Endodermal cell (in vitro differentiated cells): ENCODE results near the gene VWA8. TPM values are rescaled to one million over a fixed set of nuclear protein-coding genes. Genes with fewer than 3 reads are reported as not detected.

ENCODE experiments used
- DNase-seq: peaks from one replicate; pipeline ENCODE4 v3.0.0-alpha.2; 2017
- H3K27ac ChIP-seq: 2 replicates; pipeline ENCODE4 v1.5.1; 2013; ENCODE audit warnings: mild to moderate bottlenecking, low read depth, low read length, moderate library complexity
- H3K27me3 ChIP-seq: 2 replicates; pipeline ENCODE4 v1.6.1; 2013; ENCODE audit warnings: mild to moderate bottlenecking, low read length, moderate library complexity; ENCODE audit not compliant: insufficient read depth, control insufficient read depth, poor library complexity, severe bottlenecking
- H3K36me3 ChIP-seq: 2 replicates; pipeline ENCODE4 v1.7.0; 2013; ENCODE audit warnings: mild to moderate bottlenecking, low read length, moderate library complexity; ENCODE audit not compliant: control insufficient read depth, insufficient read depth
- H3K4me1 ChIP-seq: one replicate; pipeline ENCODE4 v1.7.0; 2013; ENCODE audit warnings: low read length; ENCODE audit not compliant: control insufficient read depth, insufficient read depth
- H3K4me3 ChIP-seq: 2 replicates; pipeline ENCODE4 v1.5.1; 2013; ENCODE audit warnings: mild to moderate bottlenecking, low read length, moderate library complexity
- H3K9ac ChIP-seq: 2 replicates; pipeline ENCODE4 v1.6.1; 2013; ENCODE audit warnings: mild to moderate bottlenecking, low read length, moderate library complexity; ENCODE audit not compliant: poor library complexity, severe bottlenecking; ENCODE audit errors: extremely low read depth
- H3K9me3 ChIP-seq: 2 replicates; pipeline ENCODE4 v1.6.1; 2013; ENCODE audit warnings: mild to moderate bottlenecking, low read length, moderate library complexity; ENCODE audit not compliant: control insufficient read depth
- H3K27ac Mint-ChIP-seq: 2 replicates; pipeline ENCODE4 v1.8.0; 2020; ENCODE audit warnings: mixed read lengths
- H3K27me3 Mint-ChIP-seq: 2 replicates; pipeline ENCODE4 v1.8.0; 2021; ENCODE audit warnings: mild to moderate bottlenecking, mixed read lengths; ENCODE audit not compliant: insufficient read depth
- H3K36me3 Mint-ChIP-seq: 2 replicates; pipeline ENCODE4 v1.8.0; 2020; ENCODE audit warnings: low read depth, mixed read lengths
- H3K4me1 Mint-ChIP-seq: 2 replicates; pipeline ENCODE4 v1.8.0; 2020; ENCODE audit warnings: mixed read lengths
- H3K4me3 Mint-ChIP-seq: 2 replicates; pipeline ENCODE4 v1.8.0; 2020; ENCODE audit warnings: mild to moderate bottlenecking, moderate library complexity, mixed read lengths
- H3K9me3 Mint-ChIP-seq: 2 replicates; pipeline ENCODE4 v1.8.0; 2020; ENCODE audit warnings: mild to moderate bottlenecking, mixed read lengths
- WGBS, 2 experiments: methylation state at CpG; one replicate each; pipeline versions ENCODE4 v1.1.5 to v1.1.7; 2013; ENCODE audit warnings: missing lambda C conversion rate in 2 of 2, mixed read lengths in 1 of 2; ENCODE audit not compliant: insufficient coverage in 1 of 2, insufficient read length in 1 of 2; 5-methylcytosine and 5-hydroxymethylcytosine counted together
- total RNA-seq, 2 donors: library from RNA; stranded (reverse); fragmentation: NEBNext Ultra II Directional in 1 of 2; extraction: Animal tissue kit (Norgen Biotek cat#: 25700) in 1 of 2; gene quantifications; 2 replicates in 1 of 2; 3 replicates in 1 of 2; pipeline ENCODE4 v1.2.1, GENCODE V29; 2021
- TF ChIP-seq, protein P1 (sequence below): fragments of 200-600 bp; sonication (generic); conservative IDR thresholded peaks from 2 replicates; pipeline ENCODE4 v1.5.0; 2021; ENCODE audit warnings: antibody characterized with exemption, mild to moderate bottlenecking

Gene VWA8
- total RNA-seq, 2 donors from 2014 or later: 24.6 to 25.6 TPM

DNA sequence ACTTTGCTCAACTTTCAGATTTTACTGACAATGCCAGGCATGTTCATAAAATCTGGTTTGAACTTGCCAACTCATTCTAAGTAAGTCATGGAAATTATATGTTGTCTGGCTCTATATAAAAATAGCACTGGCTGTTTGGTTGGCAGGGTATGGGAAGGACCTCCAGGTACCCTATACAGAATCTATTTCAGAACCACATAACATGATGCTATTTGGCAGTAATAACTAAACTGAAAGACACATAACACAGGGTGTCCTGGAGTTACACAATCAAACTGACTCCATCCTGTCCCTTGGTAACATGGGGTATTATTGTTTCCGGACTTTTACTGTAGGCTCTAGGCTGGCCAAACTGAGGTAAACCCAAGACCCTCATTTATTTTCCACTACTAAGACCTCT, 254.8 kb downstream of the VWA8 start:
- H3K9me3 Mint-ChIP-seq: no peaks in the 10 kb centered on the region
- no peaks in the 10 kb centered on the region for H3K9me3 ChIP-seq
- no peak overlapping the region for H3K4me3 ChIP-seq
- TF ChIP-seq, protein P1, sequence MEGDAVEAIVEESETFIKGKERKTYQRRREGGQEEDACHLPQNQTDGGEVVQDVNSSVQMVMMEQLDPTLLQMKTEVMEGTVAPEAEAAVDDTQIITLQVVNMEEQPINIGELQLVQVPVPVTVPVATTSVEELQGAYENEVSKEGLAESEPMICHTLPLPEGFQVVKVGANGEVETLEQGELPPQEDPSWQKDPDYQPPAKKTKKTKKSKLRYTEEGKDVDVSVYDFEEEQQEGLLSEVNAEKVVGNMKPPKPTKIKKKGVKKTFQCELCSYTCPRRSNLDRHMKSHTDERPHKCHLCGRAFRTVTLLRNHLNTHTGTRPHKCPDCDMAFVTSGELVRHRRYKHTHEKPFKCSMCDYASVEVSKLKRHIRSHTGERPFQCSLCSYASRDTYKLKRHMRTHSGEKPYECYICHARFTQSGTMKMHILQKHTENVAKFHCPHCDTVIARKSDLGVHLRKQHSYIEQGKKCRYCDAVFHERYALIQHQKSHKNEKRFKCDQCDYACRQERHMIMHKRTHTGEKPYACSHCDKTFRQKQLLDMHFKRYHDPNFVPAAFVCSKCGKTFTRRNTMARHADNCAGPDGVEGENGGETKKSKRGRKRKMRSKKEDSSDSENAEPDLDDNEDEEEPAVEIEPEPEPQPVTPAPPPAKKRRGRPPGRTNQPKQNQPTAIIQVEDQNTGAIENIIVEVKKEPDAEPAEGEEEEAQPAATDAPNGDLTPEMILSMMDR: no peak
- no peak overlapping the region for H3K4me3 Mint-ChIP-seq
- H3K9ac ChIP-seq: no peak overlapping the region
- peaks cover 4% of the 10 kb centered on the region for H3K36me3 Mint-ChIP-seq
- H3K27me3 Mint-ChIP-seq: no peaks in the 10 kb centered on the region
- H3K4me1 Mint-ChIP-seq: no peaks in the 10 kb centered on the region
- 100% methylated on average over 1 of the region's 1 CpG; no CpG with 5 or more reads in 1 of the 2 experiments for WGBS, 2 experiments
- no peak overlapping the region for H3K27ac ChIP-seq
- no peaks in the 10 kb centered on the region for H3K27me3 ChIP-seq
- DNase-seq: no peak
- no peaks in the 10 kb centered on the region for H3K36me3 ChIP-seq
- no peak overlapping the region for H3K27ac Mint-ChIP-seq
- no peaks in the 10 kb centered on the region for H3K4me1 ChIP-seq

DNA sequence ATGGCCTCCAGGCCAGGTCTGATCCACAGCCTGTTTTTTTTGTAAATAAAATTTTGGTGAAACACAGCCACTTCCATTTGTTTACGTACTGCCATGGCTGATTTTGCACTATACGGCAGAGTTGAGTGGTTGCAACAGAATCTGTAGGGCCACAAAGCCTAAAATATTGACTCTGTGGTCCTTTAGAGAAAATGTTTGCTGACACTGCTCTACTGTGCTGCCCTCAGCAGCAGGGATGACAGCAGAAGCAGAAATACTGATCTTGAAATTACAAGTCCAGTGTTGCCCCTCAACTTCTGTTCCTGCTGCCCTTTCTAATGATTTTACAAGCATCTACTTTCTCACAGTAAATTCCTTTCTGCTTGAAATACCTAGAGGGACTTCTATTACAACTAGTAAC, 258.4 kb downstream of the VWA8 start:
- Histone ChIP-seq H3K27me3 (no peaks in the 10 kb centered on the region), H3K9me3 (no peaks in the 10 kb centered on the region), H3K9ac (no peak overlapping the region), H3K36me3 (peaks cover 8% of the 10 kb centered on the region), H3K27ac (no peak overlapping the region), H3K4me3 (no peak overlapping the region), H3K4me1 (no peaks in the 10 kb centered on the region)
- 97 to 100% methylated on average over 2 of the region's 2 CpGs for WGBS, 2 experiments
- no peak for DNase-seq
- TF ChIP-seq, protein P1: no peak
- H3K36me3 Mint-ChIP-seq: peaks cover 10% of the 10 kb centered on the region
- H3K9me3 Mint-ChIP-seq: no peaks in the 10 kb centered on the region
- no peak overlapping the region for H3K27ac Mint-ChIP-seq
- H3K4me3 Mint-ChIP-seq: no peak overlapping the region
- no peaks in the 10 kb centered on the region for H3K27me3 Mint-ChIP-seq
- peaks cover 4% of the 10 kb centered on the region for H3K4me1 Mint-ChIP-seq

DNA sequence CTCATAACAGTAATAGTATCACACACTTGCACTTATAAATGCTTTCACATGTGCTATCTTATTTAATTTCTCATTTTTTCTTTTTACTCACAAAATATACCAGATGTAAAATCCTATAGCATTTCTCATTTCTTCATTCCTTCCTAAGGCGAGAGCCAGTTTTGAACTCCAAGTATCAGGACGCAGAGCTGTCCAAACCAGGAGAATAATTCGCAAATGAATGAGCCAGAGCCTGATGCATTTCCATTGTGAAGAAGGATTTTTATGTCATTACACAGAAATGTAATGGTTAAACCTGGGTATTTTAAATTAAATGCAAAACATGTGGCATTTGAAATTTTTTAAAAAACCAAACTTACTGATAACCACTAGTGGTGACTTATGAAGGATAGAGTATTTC, 259.2 kb downstream of the VWA8 start:
- H3K27me3 ChIP-seq: no peaks in the 10 kb centered on the region
- no peaks in the 10 kb centered on the region for H3K4me1 ChIP-seq
- 98 to 100% methylated on average over 1 to 3 of the region's 3 CpGs for WGBS, 2 experiments
- no peaks in the 10 kb centered on the region for H3K27me3 Mint-ChIP-seq
- no peak overlapping the region for H3K4me3 Mint-ChIP-seq
- no peaks in the 10 kb centered on the region for H3K9me3 Mint-ChIP-seq
- H3K4me3 ChIP-seq: no peak overlapping the region
- H3K27ac Mint-ChIP-seq: no peak overlapping the region
- peaks cover 10% of the 10 kb centered on the region for H3K36me3 Mint-ChIP-seq
- H3K9me3 ChIP-seq: no peaks in the 10 kb centered on the region
- peaks cover 12% of the 10 kb centered on the region for H3K4me1 Mint-ChIP-seq
- TF ChIP-seq, protein P1: no peak
- peaks cover 8% of the 10 kb centered on the region for H3K36me3 ChIP-seq
- DNase-seq: no peak
- no peak overlapping the region for H3K27ac ChIP-seq
- H3K9ac ChIP-seq: no peak overlapping the region
